ENCODE results near the gene CENATAC. TPM values are rescaled to one million over a fixed set of nuclear protein-coding genes. Genes with fewer than 3 reads are reported as not detected.
A peak's percentile ranks its signal among the peaks of the same experiment; 100 is the strongest.

CENATAC gene
- total and polyA plus RNA-seq, 2 donors (not counting 1 experiment from before 2014, with no cell fraction given) = 10.1 to 21.5 TPM

DNA sequence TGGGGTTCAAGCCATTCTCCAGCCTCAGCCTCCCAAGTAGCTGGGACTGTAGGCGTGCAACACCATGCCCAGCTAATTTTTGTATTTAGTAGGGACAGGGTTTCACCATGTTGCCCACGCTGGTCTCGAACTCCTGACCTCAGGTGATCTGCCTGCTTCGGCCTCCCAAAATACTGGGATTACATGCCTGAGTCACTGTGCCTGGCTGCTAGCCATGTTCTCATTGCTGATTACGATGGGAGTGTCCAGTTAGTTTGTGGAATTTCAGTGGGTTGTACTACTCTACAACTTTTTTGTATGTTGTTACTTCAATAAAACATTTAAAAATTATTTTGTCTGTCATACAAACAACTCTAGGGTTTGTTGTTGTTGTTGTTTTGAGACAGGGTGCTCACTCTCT, 64.8 kb downstream of the CENATAC start:
- Histone ChIP-seq H3K9me3 (ENCODE audit: control insufficient read depth, insufficient read depth, low read depth, low read length) (no peaks in the 10 kb centered on the region), H4K20me1 (ENCODE audit: control insufficient read depth, extremely low read depth, insufficient read depth, low read length) (no peaks in the 10 kb centered on the region), H3K4me1 (ENCODE audit: control insufficient read depth, extremely low read depth, insufficient read depth, low read length) (peaks cover 6% of the 10 kb centered on the region), H3K27ac (ENCODE audit: insufficient read depth, low read length) (peak overlapping the region; percentile 32), H3K36me3 (ENCODE audit: control insufficient read depth, insufficient read depth, low read length) (no peaks in the 10 kb centered on the region), H3K4me2 (ENCODE audit: extremely low read depth, insufficient read depth, low read length) (no peak overlapping the region), H2AFZ (ENCODE audit: low read length) (no peak overlapping the region), H3K4me3 (replicated peaks in 1 of 4; ENCODE audit: control extremely low read depth in 1 of 4, insufficient read depth in 1 of 4, low read depth in 3 of 4, low read length in 4 of 4) (no peak overlapping the region), H3K79me2 (ENCODE audit: control insufficient read depth, insufficient read depth, low read length) (peaks cover 10% of the 10 kb centered on the region), H3K9ac (ENCODE audit: insufficient read depth, low read length) (no peak overlapping the region), H3K27me3 (ENCODE audit: control insufficient read depth, insufficient read depth, low read length) (no peaks in the 10 kb centered on the region)
- no peak for TF ChIP-seq EZH2 (IDR thresholded peaks at IDR 0.05; ENCODE audit: low read length, missing control alignments)
- TF ChIP-seq, protein P1, sequence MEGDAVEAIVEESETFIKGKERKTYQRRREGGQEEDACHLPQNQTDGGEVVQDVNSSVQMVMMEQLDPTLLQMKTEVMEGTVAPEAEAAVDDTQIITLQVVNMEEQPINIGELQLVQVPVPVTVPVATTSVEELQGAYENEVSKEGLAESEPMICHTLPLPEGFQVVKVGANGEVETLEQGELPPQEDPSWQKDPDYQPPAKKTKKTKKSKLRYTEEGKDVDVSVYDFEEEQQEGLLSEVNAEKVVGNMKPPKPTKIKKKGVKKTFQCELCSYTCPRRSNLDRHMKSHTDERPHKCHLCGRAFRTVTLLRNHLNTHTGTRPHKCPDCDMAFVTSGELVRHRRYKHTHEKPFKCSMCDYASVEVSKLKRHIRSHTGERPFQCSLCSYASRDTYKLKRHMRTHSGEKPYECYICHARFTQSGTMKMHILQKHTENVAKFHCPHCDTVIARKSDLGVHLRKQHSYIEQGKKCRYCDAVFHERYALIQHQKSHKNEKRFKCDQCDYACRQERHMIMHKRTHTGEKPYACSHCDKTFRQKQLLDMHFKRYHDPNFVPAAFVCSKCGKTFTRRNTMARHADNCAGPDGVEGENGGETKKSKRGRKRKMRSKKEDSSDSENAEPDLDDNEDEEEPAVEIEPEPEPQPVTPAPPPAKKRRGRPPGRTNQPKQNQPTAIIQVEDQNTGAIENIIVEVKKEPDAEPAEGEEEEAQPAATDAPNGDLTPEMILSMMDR (conservative IDR thresholded peaks at IDR 0.05 in 1 of 2, IDR thresholded peaks at IDR 0.05 in 1 of 2; ENCODE audit: low read depth in 1 of 2, low read length in 2 of 2) = no peak
- peak; percentile 52 to 73 for DNase-seq (ENCODE audit: low read depth in 2 of 2)

DNA sequence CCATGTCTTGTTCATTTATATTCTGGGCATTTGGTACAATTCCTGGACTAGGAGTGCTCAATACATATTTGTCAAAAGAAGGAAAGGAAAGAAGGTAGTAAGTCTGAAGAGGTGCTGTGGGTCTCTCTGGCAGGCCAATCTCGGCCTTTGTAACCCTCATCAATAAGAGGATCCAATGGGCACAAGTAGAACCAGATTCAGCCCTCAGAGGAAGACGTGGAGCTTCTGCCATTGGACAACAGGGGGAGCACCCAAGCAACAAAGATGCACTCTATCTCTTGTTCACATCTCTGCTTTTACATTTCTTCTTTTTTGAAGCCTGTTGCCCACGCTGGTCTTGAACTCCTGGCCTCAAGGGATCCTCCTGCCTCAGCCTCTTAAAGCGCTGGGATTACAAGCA, 67.4 kb downstream of the CENATAC start:
- no peak overlapping the region for H3K4me3 ChIP-seq (replicated peaks in 1 of 4; ENCODE audit: control extremely low read depth in 1 of 4, insufficient read depth in 1 of 4, low read depth in 3 of 4, low read length in 4 of 4)
- H3K4me1 ChIP-seq (ENCODE audit: control insufficient read depth, extremely low read depth, insufficient read depth, low read length) = peaks cover 6% of the 10 kb centered on the region
- H3K4me2 ChIP-seq (ENCODE audit: extremely low read depth, insufficient read depth, low read length) = no peak overlapping the region
- H4K20me1 ChIP-seq (ENCODE audit: control insufficient read depth, extremely low read depth, insufficient read depth, low read length) = no peaks in the 10 kb centered on the region
- H3K9me3 ChIP-seq (ENCODE audit: control insufficient read depth, insufficient read depth, low read depth, low read length) = no peaks in the 10 kb centered on the region
- peaks cover 3% of the 10 kb centered on the region for H3K36me3 ChIP-seq (ENCODE audit: control insufficient read depth, insufficient read depth, low read length)
- no peak overlapping the region for H3K27ac ChIP-seq (ENCODE audit: insufficient read depth, low read length)
- no peak overlapping the region for H3K9ac ChIP-seq (ENCODE audit: insufficient read depth, low read length)
- H3K27me3 ChIP-seq (ENCODE audit: control insufficient read depth, insufficient read depth, low read length) = no peaks in the 10 kb centered on the region
- H2AFZ ChIP-seq (ENCODE audit: low read length) = no peak overlapping the region
- peak; percentile 20 to 44 for DNase-seq (ENCODE audit: low read depth in 2 of 2)
- H3K79me2 ChIP-seq (ENCODE audit: control insufficient read depth, insufficient read depth, low read length) = peaks cover 19% of the 10 kb centered on the region
- TF ChIP-seq EZH2 (IDR thresholded peaks at IDR 0.05; ENCODE audit: low read length, missing control alignments) = no peak
- TF ChIP-seq, protein P1 (conservative IDR thresholded peaks at IDR 0.05 in 1 of 2, IDR thresholded peaks at IDR 0.05 in 1 of 2; ENCODE audit: low read depth in 1 of 2, low read length in 2 of 2) = peak; percentile 47 to 61

Other genes starting within 250 kb of the CENATAC start
- 92.2 and 105 TPM in 2 replicates for gene DDX6, start 207.0 kb upstream of the CENATAC start, total RNA-seq
- 75.7 and 91.2 TPM in 2 replicates for gene DDX6, start 207.0 kb upstream of the CENATAC start, polyA plus RNA-seq
- gene CXCR5, start 114.2 kb upstream of the CENATAC start, total RNA-seq = not detected in 2 replicates
- gene CXCR5, start 114.2 kb upstream of the CENATAC start, polyA plus RNA-seq = not detected in 2 replicates
- gene BCL9L, start 72.2 kb upstream of the CENATAC start, total RNA-seq = 11.0 and 23.1 TPM in 2 replicates
- gene BCL9L, start 72.2 kb upstream of the CENATAC start, polyA plus RNA-seq = 7.0 and 11.5 TPM in 2 replicates
- not detected in 2 replicates for gene UPK2, start 41.8 kb upstream of the CENATAC start, total RNA-seq
- gene UPK2, start 41.8 kb upstream of the CENATAC start, polyA plus RNA-seq = not detected in 2 replicates
- gene FOXR1, start 26.4 kb upstream of the CENATAC start, total RNA-seq = not detected in 2 replicates
- not detected in 2 replicates for gene FOXR1, start 26.4 kb upstream of the CENATAC start, polyA plus RNA-seq
- gene RPS25, start 20.2 kb downstream of the CENATAC start, total RNA-seq = 525 and 1,335 TPM in 2 replicates
- gene RPS25, start 20.2 kb downstream of the CENATAC start, polyA plus RNA-seq = 2,775 and 2,854 TPM in 2 replicates
- gene TRAPPC4, start 20.6 kb downstream of the CENATAC start, total RNA-seq = 60.6 and 74.7 TPM in 2 replicates
- gene TRAPPC4, start 20.6 kb downstream of the CENATAC start, polyA plus RNA-seq = 109 and 207 TPM in 2 replicates
- 10.0 and 10.1 TPM in 2 replicates for gene SLC37A4, start 32.7 kb downstream of the CENATAC start, total RNA-seq
- gene SLC37A4, start 32.7 kb downstream of the CENATAC start, polyA plus RNA-seq = 12.6 and 14.4 TPM in 2 replicates
- gene HYOU1, start 59.1 kb downstream of the CENATAC start, total RNA-seq = 73.7 and 77.3 TPM in 2 replicates
- 85.6 and 116 TPM in 2 replicates for gene HYOU1, start 59.1 kb downstream of the CENATAC start, polyA plus RNA-seq
- 26.7 and 34.3 TPM in 2 replicates for gene VPS11, start 69.7 kb downstream of the CENATAC start, total RNA-seq
- 9.1 and 13.7 TPM in 2 replicates for gene VPS11, start 69.7 kb downstream of the CENATAC start, polyA plus RNA-seq
- gene HMBS, start 86.7 kb downstream of the CENATAC start, total RNA-seq = 6.9 and 9.4 TPM in 2 replicates
- 23.8 and 36.6 TPM in 2 replicates for gene HMBS, start 86.7 kb downstream of the CENATAC start, polyA plus RNA-seq
- 14.5 and 14.6 TPM in 2 replicates for gene DPAGT1, start 103.7 kb downstream of the CENATAC start, total RNA-seq
- 44.9 and 53.0 TPM in 2 replicates for gene DPAGT1, start 103.7 kb downstream of the CENATAC start, polyA plus RNA-seq
- gene C2CD2L, start 109.2 kb downstream of the CENATAC start, total RNA-seq = 1.8 and 3.0 TPM in 2 replicates
- 3.0 and 4.2 TPM in 2 replicates for gene C2CD2L, start 109.2 kb downstream of the CENATAC start, polyA plus RNA-seq
- 13.5 and 14.4 TPM in 2 replicates for gene HINFP, start 123.4 kb downstream of the CENATAC start, total RNA-seq
- gene HINFP, start 123.4 kb downstream of the CENATAC start, polyA plus RNA-seq = 12.4 and 13.1 TPM in 2 replicates
- gene ABCG4, start 150.9 kb downstream of the CENATAC start, total RNA-seq = under 0.01 and 0.17 TPM in 2 replicates
- 0.05 and 0.12 TPM in 2 replicates for gene ABCG4, start 150.9 kb downstream of the CENATAC start, polyA plus RNA-seq
- 12.8 and 21.3 TPM in 2 replicates for gene NLRX1, start 170.6 kb downstream of the CENATAC start, total RNA-seq
- 5.7 and 6.6 TPM in 2 replicates for gene NLRX1, start 170.6 kb downstream of the CENATAC start, polyA plus RNA-seq
- gene NHERF4, start 187.3 kb downstream of the CENATAC start, total RNA-seq = not detected in 2 replicates
- not detected in 2 replicates for gene NHERF4, start 187.3 kb downstream of the CENATAC start, polyA plus RNA-seq
- 6.4 and 12.4 TPM in 2 replicates for gene CBL, start 208.2 kb downstream of the CENATAC start, total RNA-seq
- gene CBL, start 208.2 kb downstream of the CENATAC start, polyA plus RNA-seq = 11.1 and 17.6 TPM in 2 replicates